ENCODE data around the gene MRC1.

The MRC1 gene

GRCh38 chr10:17833656-17834055 lies 24.5 kb downstream of the MRC1 start:
- DNase-seq (ENCODE audit: low read depth): no peak
- H3K4me3 ChIP-seq (ENCODE audit: low read depth, low read length): no peak overlapping the region
- TF ChIP-seq POLR2A (IDR thresholded peaks at IDR 0.05; ENCODE audit: extremely low read depth, insufficient read length) (no peak), MAX (IDR thresholded peaks at IDR 0.05; ENCODE audit: low read depth, low read length) (no peak), MYC (IDR thresholded peaks at IDR 0.05; ENCODE audit: low read depth, low read length) (no peak), CTCF (IDR thresholded peaks at IDR 0.05; ENCODE audit: low read depth, low read length) (no peak)

- no peak overlapping the region for H3K4me3 ChIP-seq (ENCODE audit: low read depth, low read length)
- TF ChIP-seq CTCF (IDR thresholded peaks at IDR 0.05; ENCODE audit: low read depth, low read length) (no peak), MYC (IDR thresholded peaks at IDR 0.05; ENCODE audit: low read depth, low read length) (no peak), POLR2A (IDR thresholded peaks at IDR 0.05; ENCODE audit: extremely low read depth, insufficient read length) (no peak), MAX (IDR thresholded peaks at IDR 0.05; ENCODE audit: low read depth, low read length) (no peak)
- no peak for DNase-seq (ENCODE audit: low read depth)
These were observed 26.5 kb downstream of the MRC1 start for GRCh38 chr10:17835688-17836087.

- peak; percentile 5 for DNase-seq (ENCODE audit: low read depth)
- no peak overlapping the region for H3K4me3 ChIP-seq (ENCODE audit: low read depth, low read length)
These were observed 27.8 kb downstream of the MRC1 start for GRCh38 chr10:17836942-17837341.

GRCh38 chr10:17838080-17838648 lies 29.0 kb downstream of the MRC1 start:
- H3K4me3 ChIP-seq (ENCODE audit: low read depth, low read length): no peak overlapping the region
- DNase-seq (ENCODE audit: low read depth): no peak
- TF ChIP-seq MYC (IDR thresholded peaks at IDR 0.05; ENCODE audit: low read depth, low read length): no peak
- no peak for TF ChIP-seq CTCF (IDR thresholded peaks at IDR 0.05; ENCODE audit: low read depth, low read length)
- no peak for TF ChIP-seq MAX (IDR thresholded peaks at IDR 0.05; ENCODE audit: low read depth, low read length)
- TF ChIP-seq POLR2A (IDR thresholded peaks at IDR 0.05; ENCODE audit: extremely low read depth, insufficient read length): no peak

More at GRCh38 chr10:17836942-17837341, 27.8 kb downstream of the MRC1 start:
- TF ChIP-seq MAX (IDR thresholded peaks at IDR 0.05; ENCODE audit: low read depth, low read length): no peak
- no peak for TF ChIP-seq CTCF (IDR thresholded peaks at IDR 0.05; ENCODE audit: low read depth, low read length)
- no peak for TF ChIP-seq MYC (IDR thresholded peaks at IDR 0.05; ENCODE audit: low read depth, low read length)
- no peak for TF ChIP-seq POLR2A (IDR thresholded peaks at IDR 0.05; ENCODE audit: extremely low read depth, insufficient read length)

GRCh38 chr10:17841050-17841449 lies 31.9 kb downstream of the MRC1 start:
- TF ChIP-seq CTCF (IDR thresholded peaks at IDR 0.05; ENCODE audit: low read depth, low read length): no peak
- TF ChIP-seq MAX (IDR thresholded peaks at IDR 0.05; ENCODE audit: low read depth, low read length): no peak
- no peak for TF ChIP-seq POLR2A (IDR thresholded peaks at IDR 0.05; ENCODE audit: extremely low read depth, insufficient read length)
- no peak for TF ChIP-seq MYC (IDR thresholded peaks at IDR 0.05; ENCODE audit: low read depth, low read length)
- H3K4me3 ChIP-seq (ENCODE audit: low read depth, low read length): no peak overlapping the region
- DNase-seq (ENCODE audit: low read depth): no peak

Measured in NB4 (cell line).